A549 (cell line): Measurements from ENCODE around the gene ATP8A2. TPM values are rescaled to one million over a fixed set of nuclear protein-coding genes. Genes with fewer than 3 reads are reported as not detected.

Experiments used
- ATAC-seq, 2 experiments: fragments of 200-7000 bp in 1 of 2; fragments of >200 bp in 1 of 2; cut with Nextera tagmentation in 1 of 2; cut with Tn5 transposase in 1 of 2; 3 replicates each; pipeline versions ENCODE4 v1.8.0 to v1.9.1; 2018 to 2020; ENCODE audit warnings: mild to moderate bottlenecking in 1 of 2, moderate library complexity in 1 of 2
- CTCF ChIA-PET: fragments of 300-600 bp; sonication (Branson Sonifier 250); formaldehyde crosslinking; extraction: SDS; loops from one replicate; lab custom pipeline; 2021; ENCODE audit warnings: antibody characterized with exemption, inconsistent platforms; lab: Yijun Ruan, JAX
- POLR2A ChIA-PET: fragments of 350-600 bp; formaldehyde crosslinking; extraction: SDS; loops from one replicate; lab custom pipeline; 2021; ENCODE audit warnings: antibody characterized with exemption, inconsistent platforms; lab: Yijun Ruan, JAX
- DNase-seq, 2 experiments: peaks; one replicate each; pipeline versions ENCODE4 v3.0.0 to v3.0.0-alpha.2; 2011 to 2016; ENCODE audit warnings: low read depth in 1 of 2, low spot score in 1 of 2
- FAIRE-seq: peaks from 2 replicates; lab custom pipeline; 2011; peaks lifted over from hg19 to GRCh38; lab: Jason Lieb, UNC
- H3K27ac ChIP-seq, 2 experiments: fragments of >200 bp; sonication (Bioruptor Twin); formaldehyde crosslinking; 3 replicates each; pipeline ENCODE4 v1.5.1; 2016 to 2017
- H3K4me1 ChIP-seq: fragments of >200 bp; sonication (Bioruptor Twin); formaldehyde crosslinking; 3 replicates; pipeline ENCODE4 v1.6.1; 2016
- H3K4me2 ChIP-seq: fragments of >200 bp; sonication (Bioruptor Twin); formaldehyde crosslinking; 3 replicates; pipeline ENCODE4 v1.6.1; 2016
- H3K4me3 ChIP-seq: fragments of >200 bp; sonication (Bioruptor Twin); formaldehyde crosslinking; 3 replicates; pipeline ENCODE4 v1.5.1; 2016
- H3K9me3 ChIP-seq: fragments of >200 bp; sonication (Bioruptor Twin); formaldehyde crosslinking; 3 replicates; pipeline ENCODE4 v1.6.1; 2016
- CBX2 ChIP-seq: fragments of 200-600 bp; sonication (generic); IDR thresholded peaks from 2 replicates; pipeline ENCODE4 v1.6.1; 2016; ENCODE audit warnings: low read depth, mild to moderate bottlenecking, borderline replicate concordance
- CBX8 ChIP-seq: fragments of 200-600 bp; sonication (generic); IDR thresholded peaks from 2 replicates; pipeline ENCODE4 v1.6.1; 2016
- EHMT2 ChIP-seq: fragments of 200-600 bp; sonication (generic); IDR thresholded peaks from 2 replicates; pipeline ENCODE4 v1.6.1; 2016; ENCODE audit warnings: antibody characterized with exemption, low read depth, mild to moderate bottlenecking, moderate library complexity
- EP300 ChIP-seq, 2 experiments: fragments of >200 bp; sonication (Bioruptor Twin); formaldehyde crosslinking; IDR thresholded peaks; 2 replicates in 1 of 2; 3 replicates in 1 of 2; pipeline ENCODE4 v1.6.1; 2016 to 2017
- FOSB ChIP-seq: fragments of 250-450 bp; sonication (Bioruptor Pico); IDR thresholded peaks from 2 replicates; pipeline ENCODE4 v1.5.0; 2020; ENCODE audit warnings: mild to moderate bottlenecking, moderate library complexity
- GATA3 ChIP-seq: IDR thresholded peaks from 2 replicates; pipeline ENCODE4 v1.6.1; 2012; ENCODE audit warnings: borderline replicate concordance
- HDAC2 ChIP-seq: fragments of 200-600 bp; sonication (generic); IDR thresholded peaks from 2 replicates; pipeline ENCODE4 v1.6.1; 2016
- HEYL ChIP-seq: fragments of 250-450 bp; sonication (Bioruptor Pico); IDR thresholded peaks from 2 replicates; pipeline ENCODE4 v1.8.0; 2021; ENCODE audit warnings: mild to moderate bottlenecking, moderate library complexity
- HOXA7 ChIP-seq: fragments of 250-450 bp; sonication (Bioruptor Pico); IDR thresholded peaks from 2 replicates; pipeline ENCODE4 v1.5.0; 2020; ENCODE audit warnings: mild to moderate bottlenecking, moderate library complexity
- HOXB13 ChIP-seq: fragments of 250-450 bp; sonication (Bioruptor Pico); IDR thresholded peaks from 2 replicates; pipeline ENCODE4 v1.5.0; 2020; ENCODE audit warnings: low read depth, mild to moderate bottlenecking, moderate library complexity
- JUNB ChIP-seq: fragments of >200 bp; sonication (Bioruptor Twin); formaldehyde crosslinking; IDR thresholded peaks from 2 replicates; pipeline ENCODE4 v1.6.1; 2016
- KDM1A ChIP-seq: fragments of 200-600 bp; sonication (generic); IDR thresholded peaks from 2 replicates; pipeline ENCODE4 v1.6.1; 2016; ENCODE audit warnings: low read depth, mild to moderate bottlenecking
- MAX ChIP-seq: IDR thresholded peaks from 2 replicates; pipeline ENCODE4 v1.6.1; 2012
- POLR2AphosphoS2 ChIP-seq: conservative IDR thresholded peaks from 2 replicates; pipeline ENCODE4 v1.6.1; 2012; ENCODE audit warnings: low read length, improper control_type of control experiment, inconsistent platforms
- RARB ChIP-seq: fragments of 250-450 bp; sonication (Bioruptor Pico); IDR thresholded peaks from 2 replicates; pipeline ENCODE4 v1.8.0; 2021; ENCODE audit warnings: mild to moderate bottlenecking, moderate library complexity
- RNF2 ChIP-seq: fragments of 200-600 bp; sonication (generic); IDR thresholded peaks from 2 replicates; pipeline ENCODE4 v1.6.1; 2016; ENCODE audit warnings: low read depth, mild to moderate bottlenecking, antibody characterized with exemption, moderate library complexity, borderline replicate concordance
- TFCP2L1 ChIP-seq: fragments of 250-450 bp; sonication (Bioruptor Pico); IDR thresholded peaks from 2 replicates; pipeline ENCODE4 v1.5.0; 2021; ENCODE audit warnings: mild to moderate bottlenecking
- TP53 ChIP-seq: fragments of 250-450 bp; sonication (Bioruptor Pico); IDR thresholded peaks from 2 replicates; pipeline ENCODE4 v1.5.0; 2021; ENCODE audit warnings: mild to moderate bottlenecking, moderate library complexity
- USF2 ChIP-seq: fragments of 450-650 bp; IDR thresholded peaks from 2 replicates; pipeline ENCODE4 v1.6.1; 2014; ENCODE audit warnings: antibody characterized with exemption
- ZC3H11A ChIP-seq: fragments of 450-650 bp; IDR thresholded peaks from 2 replicates; pipeline ENCODE4 v1.6.1; 2014; ENCODE audit warnings: antibody characterized with exemption, mild to moderate bottlenecking
- WGBS: methylation state at CpG from one replicate; pipeline ENCODE4 v1.1.6; 2017; ENCODE audit errors: missing lambda C conversion rate; 5-methylcytosine and 5-hydroxymethylcytosine counted together
- polyA plus RNA-seq, 4 experiments: library from polyadenylated mRNA; depleted of rRNA in 3 of 4; stranded (reverse); fragments of >200 nt; fragmentation: RNase III in 1 of 4; extraction: RNeasy Plus Mini Kit Qiagen cat#74134 plus additional on column Dnase treatment in 1 of 4; gene quantifications; 2 replicates in 3 of 4; 3 replicates in 1 of 4; pipeline ENCODE4 v1.2.3, GENCODE V29; 2011 to 2017
- TF ChIP-seq, protein P1 (sequence below): fragments of 250-450 bp; sonication (Bioruptor Pico); IDR thresholded peaks from 2 replicates; pipeline ENCODE4 v1.5.0; 2020; ENCODE audit warnings: low read depth, mild to moderate bottlenecking, moderate library complexity

The ATP8A2 gene
- polyA plus RNA-seq, 2 of the 4 experiments (the other 2 are of a cell fraction): 0.03 TPM; not detected in 1

- TF ChIP-seq GATA3 (no peak), CBX2 (no peak), CBX8 (no peak), HDAC2 (no peak), POLR2AphosphoS2 (no peak), JUNB (no peak), KDM1A (no peak)
- TF ChIP-seq, all 56 proteins: peak for 0
- ChIA-PET CTCF (no interaction called here), POLR2A (no interaction called here)
- no peak for FAIRE-seq
- H3K4me2 ChIP-seq: no peak overlapping the region
- no peaks in the 10 kb centered on the region for H3K4me1 ChIP-seq
- H3K4me3 ChIP-seq: no peak overlapping the region
- no peak overlapping the region for H3K27ac ChIP-seq
- H3K9me3 ChIP-seq: no peaks in the 10 kb centered on the region
- WGBS: 33% methylated on average over 7 of the region's 7 CpGs
- no peak for ATAC-seq
- no peak for DNase-seq
Measured at GRCh38 chr13:25872481-25873241, 500.9 kb downstream of the ATP8A2 start.

DNA sequence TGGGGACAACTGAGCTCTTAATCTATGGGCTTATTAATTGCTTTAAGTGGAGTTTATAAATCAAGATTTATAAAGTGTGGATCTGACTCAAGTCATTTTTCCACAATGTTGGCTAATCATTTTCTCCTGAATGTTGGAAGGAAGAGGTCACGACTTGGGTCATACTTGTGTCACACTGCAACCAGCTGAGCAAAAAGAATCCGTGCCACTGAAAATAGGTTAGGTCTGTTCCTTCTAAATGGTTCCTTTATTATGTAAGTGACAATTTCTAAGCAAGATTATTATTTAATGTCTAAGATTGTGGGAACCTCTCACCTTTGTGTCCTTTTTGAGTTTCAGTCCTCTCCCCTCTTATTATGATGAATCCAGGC, 501.5 kb downstream of the ATP8A2 start:
- FAIRE-seq (no peak), ATAC-seq (no peak), DNase-seq (no peak)
- H3K27ac ChIP-seq: no peak overlapping the region
- TF ChIP-seq MAX (no peak), ZC3H11A (no peak), HOXA7 (CRISPR knock-in tag) (no peak)
- TF ChIP-seq, protein P1, sequence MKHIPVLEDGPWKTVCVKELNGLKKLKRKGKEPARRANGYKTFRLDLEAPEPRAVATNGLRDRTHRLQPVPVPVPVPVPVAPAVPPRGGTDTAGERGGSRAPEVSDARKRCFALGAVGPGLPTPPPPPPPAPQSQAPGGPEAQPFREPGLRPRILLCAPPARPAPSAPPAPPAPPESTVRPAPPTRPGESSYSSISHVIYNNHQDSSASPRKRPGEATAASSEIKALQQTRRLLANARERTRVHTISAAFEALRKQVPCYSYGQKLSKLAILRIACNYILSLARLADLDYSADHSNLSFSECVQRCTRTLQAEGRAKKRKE (CRISPR knock-in tag): no peak
- H3K4me3 ChIP-seq: no peak overlapping the region
- ChIA-PET POLR2A (no interaction called here), CTCF (no interaction called here)
- no peak overlapping the region for H3K4me2 ChIP-seq
- WGBS: 10% methylated on average over 2 of the region's 2 CpGs
- H3K9me3 ChIP-seq: no peaks in the 10 kb centered on the region
- no peaks in the 10 kb centered on the region for H3K4me1 ChIP-seq

GRCh38 chr13:25874064-25874737, 502.4 kb downstream of the ATP8A2 start:
- no peaks in the 10 kb centered on the region for H3K9me3 ChIP-seq
- FAIRE-seq: no peak
- POLR2A ChIA-PET: no interaction called here
- TF ChIP-seq RARB (CRISPR knock-in tag): no peak
- TF ChIP-seq, protein P1 (CRISPR knock-in tag): no peak
- TF ChIP-seq EHMT2: no peak
- no peak for TF ChIP-seq RNF2
- no peak for TF ChIP-seq FOSB (CRISPR knock-in tag)
- no peak for TF ChIP-seq HEYL (CRISPR knock-in tag)
- no peak for TF ChIP-seq EP300 (IDR thresholded peaks at IDR 0.05)
- TF ChIP-seq TFCP2L1 (CRISPR knock-in tag): no peak
- no peak for TF ChIP-seq KDM1A
- TF ChIP-seq HOXB13 (CRISPR knock-in tag): no peak
- no peak for TF ChIP-seq TP53 (CRISPR knock-in tag)
- no peak for TF ChIP-seq ZC3H11A
- TF ChIP-seq USF2: no peak
- no peak for TF ChIP-seq JUNB
- TF ChIP-seq GATA3: no peak
- TF ChIP-seq, all 56 proteins: peak for 0
- CTCF ChIA-PET: no interaction called here
- Histone ChIP-seq H3K4me2 (no peak overlapping the region), H3K4me1 (no peaks in the 10 kb centered on the region), H3K4me3 (no peak overlapping the region), H3K27ac (no peak overlapping the region)
- DNase-seq (no peak), ATAC-seq (no peak)
- 22% methylated on average over 10 of the region's 11 CpGs for WGBS
